Karpas-422 (cell line): ENCODE data around the gene PRR5. TPM values are rescaled to one million over a fixed set of nuclear protein-coding genes. Genes with fewer than 3 reads are reported as not detected.

Source experiments
- DNase-seq: peaks from one replicate; pipeline ENCODE4 v3.0.0-alpha.2; 2015
- H2AFZ ChIP-seq: fragments of 200-600 bp; sonication (generic); 2 replicates; pipeline ENCODE4 v1.6.1; 2014; ENCODE audit warnings: antibody characterized with exemption, low read length, mixed read lengths
- H3K27ac ChIP-seq: fragments of 200-600 bp; sonication (generic); 2 replicates; pipeline ENCODE4 v1.5.1; 2014; ENCODE audit warnings: mild to moderate bottlenecking, low read length, moderate library complexity
- H3K27me3 ChIP-seq: fragments of 200-600 bp; sonication (generic); 2 replicates; pipeline ENCODE4 v1.6.1; 2014; ENCODE audit warnings: low read length, mixed read lengths
- H3K36me3 ChIP-seq: fragments of 200-600 bp; sonication (generic); 2 replicates; pipeline ENCODE4 v1.6.1; 2014; ENCODE audit warnings: low read length, mixed read lengths; ENCODE audit not compliant: insufficient read depth
- H3K4me1 ChIP-seq: fragments of 200-600 bp; sonication (generic); 2 replicates; pipeline ENCODE4 v1.6.1; 2014; ENCODE audit warnings: mild to moderate bottlenecking, low read length, mixed read lengths
- H3K4me2 ChIP-seq: fragments of 200-600 bp; sonication (generic); 2 replicates; pipeline ENCODE4 v1.6.1; 2014; ENCODE audit warnings: low read length, low read depth, mild to moderate bottlenecking; ENCODE audit not compliant: poor library complexity, severe bottlenecking
- H3K4me3 ChIP-seq: fragments of 200-600 bp; sonication (generic); 2 replicates; pipeline ENCODE4 v1.5.1; 2014; ENCODE audit warnings: mild to moderate bottlenecking, antibody characterized with exemption, low read length, mixed read lengths
- H3K79me2 ChIP-seq: fragments of 200-600 bp; sonication (generic); 2 replicates; pipeline ENCODE4 v1.6.1; 2014; ENCODE audit warnings: mild to moderate bottlenecking, low read length, mixed read lengths
- H3K9ac ChIP-seq: fragments of 200-600 bp; sonication (generic); 2 replicates; pipeline ENCODE4 v1.6.0; 2014; ENCODE audit warnings: low read length
- H3K9me2 ChIP-seq: fragments of 200-600 bp; sonication (generic), shearing (Covaris generic); replicated peaks from 2 replicates; pipeline ENCODE4 v1.6.0; 2014; ENCODE audit warnings: mild to moderate bottlenecking, low read length, moderate library complexity; ENCODE audit not compliant: insufficient read depth
- H3K9me3 ChIP-seq: fragments of 300-700, 200-600 bp; sonication (generic); 2 replicates; pipeline ENCODE4 v1.6.1; 2014; ENCODE audit warnings: low read length, mixed read lengths
- H4K20me1 ChIP-seq: fragments of 200-600 bp; sonication (generic); 2 replicates; pipeline ENCODE4 v1.6.1; 2014; ENCODE audit warnings: mild to moderate bottlenecking, antibody characterized with exemption, low read length, low read depth; ENCODE audit not compliant: insufficient read depth
- total RNA-seq: library from RNA; depleted of rRNA; stranded (reverse); fragments of >200 nt; shearing (Covaris generic); gene quantifications from 2 replicates; pipeline ENCODE4 v1.2.3, GENCODE V29; 2014; ENCODE audit warnings: low replicate concordance

PRR5 gene
- total RNA-seq, 1 experiment from 2014 or later, result not detected

- Histone ChIP-seq H2AFZ (no peak overlapping the region), H3K36me3 (no peaks in the 10 kb centered on the region), H3K27ac (no peak overlapping the region), H3K79me2 (no peaks in the 10 kb centered on the region), H3K9ac (no peak overlapping the region), H3K9me3 (no peaks in the 10 kb centered on the region), H3K9me2 (no peaks in the 10 kb centered on the region), H3K4me1 (no peaks in the 10 kb centered on the region), H3K27me3 (no peaks in the 10 kb centered on the region), H4K20me1 (no peaks in the 10 kb centered on the region), H3K4me2 (no peak overlapping the region), H3K4me3 (no peak overlapping the region)
- no peak for DNase-seq
Observed at GRCh38 chr22:44730022-44730393, 28.0 kb downstream of the PRR5 start.

DNA sequence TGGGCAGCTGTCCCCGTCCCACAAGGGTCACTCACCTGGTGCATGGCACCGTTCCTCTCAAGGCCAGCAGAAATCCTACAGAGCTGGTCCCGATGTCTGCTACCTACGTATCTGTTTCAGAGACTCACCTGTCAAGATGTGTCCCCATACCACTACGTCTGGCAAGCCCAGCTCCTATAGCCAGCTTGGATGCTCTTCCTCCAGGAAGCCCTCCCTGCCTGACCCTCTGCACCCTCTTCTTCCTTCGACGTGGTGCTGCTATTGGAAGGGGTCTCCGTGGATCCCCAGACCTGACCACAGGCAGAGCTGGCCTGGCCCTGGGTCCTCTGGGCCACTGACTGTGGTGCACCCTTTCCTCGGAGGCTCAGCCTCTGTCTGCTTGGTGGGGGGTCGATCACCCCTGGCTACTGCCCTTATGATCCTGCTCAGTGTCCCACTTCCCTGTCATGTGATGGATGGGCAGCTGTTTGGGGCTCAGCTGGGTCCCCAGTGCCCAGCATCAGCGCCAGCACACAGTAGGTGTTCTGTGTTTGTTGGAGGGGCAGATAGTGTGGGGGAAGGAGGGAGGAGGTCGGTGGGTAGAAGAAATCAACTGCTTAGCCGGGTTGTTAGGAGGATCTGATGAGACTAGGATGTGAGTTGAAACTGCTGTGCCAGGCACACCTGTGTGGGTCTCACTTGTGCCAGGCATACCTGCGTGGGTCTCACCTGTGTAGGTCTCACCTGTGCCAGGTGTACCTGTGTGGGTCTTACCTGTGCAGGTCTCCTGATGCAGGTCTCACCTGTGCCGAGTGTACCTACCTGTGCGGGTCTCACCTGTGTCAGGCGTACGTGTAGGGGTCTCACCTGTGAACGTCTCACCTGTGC is 28.7 kb downstream of the PRR5 start:
- Histone ChIP-seq H4K20me1 (no peaks in the 10 kb centered on the region), H3K9me2 (no peaks in the 10 kb centered on the region), H3K4me1 (no peaks in the 10 kb centered on the region), H3K4me2 (no peak overlapping the region), H3K27ac (no peak overlapping the region), H3K9me3 (no peaks in the 10 kb centered on the region), H3K4me3 (no peak overlapping the region), H3K79me2 (no peaks in the 10 kb centered on the region), H2AFZ (no peak overlapping the region), H3K27me3 (no peaks in the 10 kb centered on the region), H3K9ac (no peak overlapping the region), H3K36me3 (no peaks in the 10 kb centered on the region)
- no peak for DNase-seq

DNA sequence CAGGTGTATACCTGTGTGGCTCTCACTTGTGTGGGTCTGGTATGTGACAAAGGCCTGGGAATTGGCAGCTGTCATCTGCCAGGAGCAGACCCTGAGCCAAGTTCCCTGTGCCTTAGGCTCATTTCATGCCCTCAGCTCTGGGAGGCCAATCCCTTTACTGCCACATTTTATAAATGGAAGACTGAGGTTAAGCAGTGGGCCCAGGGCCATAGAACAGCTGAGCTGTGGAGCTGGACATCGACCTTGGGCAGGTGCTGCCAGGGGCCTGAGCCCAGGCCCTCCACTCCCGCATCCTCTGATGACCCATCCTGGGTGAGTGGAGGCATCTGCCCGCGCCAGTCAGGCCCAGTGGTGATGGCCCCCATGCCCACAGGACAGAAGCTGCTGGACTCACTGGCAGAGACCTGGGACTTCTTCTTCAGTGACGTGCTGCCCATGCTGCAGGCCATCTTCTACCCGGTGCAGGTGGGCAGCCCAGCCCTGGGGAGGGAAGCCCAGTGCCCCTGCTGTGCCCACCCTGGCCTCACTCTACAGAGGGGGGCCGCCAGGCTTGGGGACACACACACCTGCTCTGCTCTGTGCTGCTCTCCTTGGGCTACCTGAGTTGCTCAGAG is 29.5 kb downstream of the PRR5 start:
- Histone ChIP-seq H3K27me3 (no peaks in the 10 kb centered on the region), H3K9me2 (no peaks in the 10 kb centered on the region), H2AFZ (no peak overlapping the region), H4K20me1 (peaks cover 5% of the 10 kb centered on the region; the same call in 1 of the 2 replicates), H3K4me1 (no peaks in the 10 kb centered on the region), H3K4me2 (no peak overlapping the region), H3K36me3 (no peaks in the 10 kb centered on the region), H3K79me2 (no peaks in the 10 kb centered on the region), H3K9ac (no peak overlapping the region), H3K27ac (no peak overlapping the region), H3K9me3 (no peaks in the 10 kb centered on the region), H3K4me3 (no peak overlapping the region)
- no peak for DNase-seq

DNA sequence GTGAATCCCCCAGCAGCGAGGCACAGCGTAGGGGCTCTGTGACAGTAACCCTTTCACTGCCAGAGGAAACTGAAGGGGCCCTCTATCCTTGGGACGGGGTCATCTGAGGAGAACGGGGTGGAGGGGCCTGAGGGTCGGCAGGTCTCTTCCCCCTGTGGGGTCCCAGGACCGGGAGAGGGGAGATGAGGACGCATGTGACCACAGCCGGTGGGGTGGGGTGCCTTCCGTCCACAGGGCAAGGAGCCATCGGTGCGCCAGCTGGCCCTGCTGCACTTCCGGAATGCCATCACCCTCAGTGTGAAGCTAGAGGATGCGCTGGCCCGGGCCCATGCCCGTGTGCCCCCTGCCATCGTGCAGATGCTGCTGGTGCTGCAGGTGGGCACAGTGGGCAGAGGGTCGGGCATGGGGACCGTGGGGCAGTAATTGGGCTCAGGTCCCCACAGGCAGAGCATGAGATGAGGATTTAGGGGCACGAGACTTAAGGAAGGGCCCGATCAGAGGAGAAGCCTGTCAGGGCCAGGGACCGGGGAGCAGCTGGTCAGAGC is 30.1 kb downstream of the PRR5 start:
- H2AFZ ChIP-seq, result no peak overlapping the region
- H3K4me1 ChIP-seq, result no peaks in the 10 kb centered on the region
- H3K36me3 ChIP-seq, result no peaks in the 10 kb centered on the region
- no peaks in the 10 kb centered on the region for H3K79me2 ChIP-seq
- no peaks in the 10 kb centered on the region for H3K27me3 ChIP-seq
- H3K27ac ChIP-seq, result no peak overlapping the region
- no peak overlapping the region for H3K4me3 ChIP-seq
- no peak overlapping the region for H3K4me2 ChIP-seq
- peaks cover 5% of the 10 kb centered on the region; the same call in 1 of the 2 replicates for H4K20me1 ChIP-seq
- no peak overlapping the region for H3K9ac ChIP-seq
- H3K9me2 ChIP-seq, result no peaks in the 10 kb centered on the region
- H3K9me3 ChIP-seq, result no peaks in the 10 kb centered on the region
- DNase-seq, result no peak

DNA sequence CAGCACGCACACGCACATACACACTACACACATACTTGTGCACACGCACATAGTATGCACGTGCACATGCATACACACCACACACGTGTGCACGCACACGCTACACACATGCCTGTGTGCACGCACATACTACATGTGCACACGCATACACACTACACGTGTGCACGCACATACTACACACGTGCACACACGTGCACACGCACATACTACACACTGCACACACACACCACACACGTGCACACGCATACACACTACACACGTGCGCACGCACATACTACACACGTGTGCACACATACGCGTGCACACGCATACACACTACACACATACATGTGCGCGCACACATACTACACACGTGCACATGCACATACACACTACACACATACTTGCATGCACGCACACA is 30.7 kb downstream of the PRR5 start:
- no peaks in the 10 kb centered on the region for H3K36me3 ChIP-seq
- no peak overlapping the region for H3K9ac ChIP-seq
- no peak overlapping the region for H3K4me3 ChIP-seq
- no peaks in the 10 kb centered on the region for H3K79me2 ChIP-seq
- no peaks in the 10 kb centered on the region for H3K27me3 ChIP-seq
- H3K27ac ChIP-seq, result no peak overlapping the region
- no peak overlapping the region for H3K4me2 ChIP-seq
- H3K9me2 ChIP-seq, result no peaks in the 10 kb centered on the region
- peaks cover 5% of the 10 kb centered on the region; the same call in 1 of the 2 replicates for H4K20me1 ChIP-seq
- no peak overlapping the region for H2AFZ ChIP-seq
- DNase-seq, result no peak
- H3K9me3 ChIP-seq, result no peaks in the 10 kb centered on the region
- H3K4me1 ChIP-seq, result no peaks in the 10 kb centered on the region

DNA sequence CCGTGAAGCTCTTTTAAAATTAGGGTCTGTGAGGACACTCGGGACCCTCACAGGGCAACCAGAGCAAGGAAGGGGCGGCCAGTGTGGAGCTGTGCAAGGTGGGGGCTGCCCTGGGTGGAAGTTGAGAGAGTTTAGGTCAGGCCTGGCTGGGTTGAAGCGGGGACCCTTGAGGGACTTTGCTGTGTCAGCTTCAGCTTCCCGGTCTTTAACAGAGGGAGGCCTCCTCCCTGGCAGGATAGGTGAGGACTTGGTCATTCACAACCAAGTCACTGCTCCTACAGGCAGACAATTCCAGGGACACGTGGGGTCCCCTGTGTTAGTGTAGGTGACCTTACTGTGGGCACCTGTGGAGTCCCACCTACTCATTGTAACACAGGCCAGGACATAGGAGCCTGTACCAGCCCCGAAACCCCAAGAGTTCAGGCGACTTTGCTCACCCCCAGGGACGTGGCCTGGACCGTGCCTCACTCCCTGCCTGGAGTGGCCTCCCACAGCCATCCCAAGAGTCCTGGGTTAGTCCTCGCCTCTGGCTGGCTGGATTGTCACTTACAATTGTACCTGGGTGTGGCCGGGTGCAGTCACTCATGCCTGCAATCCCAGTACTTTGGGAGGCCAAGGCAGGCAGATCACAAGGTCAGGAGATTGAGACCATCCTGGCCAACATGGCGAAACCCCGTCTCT is 31.6 kb downstream of the PRR5 start:
- Histone ChIP-seq H3K9me2 (no peaks in the 10 kb centered on the region), H2AFZ (no peak overlapping the region), H3K4me2 (no peak overlapping the region), H3K4me3 (no peak overlapping the region), H4K20me1 (peaks cover 5% of the 10 kb centered on the region; the same call in 1 of the 2 replicates), H3K4me1 (no peaks in the 10 kb centered on the region), H3K79me2 (no peaks in the 10 kb centered on the region), H3K27me3 (no peaks in the 10 kb centered on the region), H3K9ac (no peak overlapping the region), H3K27ac (no peak overlapping the region), H3K9me3 (no peaks in the 10 kb centered on the region), H3K36me3 (no peaks in the 10 kb centered on the region)
- no peak for DNase-seq

DNA sequence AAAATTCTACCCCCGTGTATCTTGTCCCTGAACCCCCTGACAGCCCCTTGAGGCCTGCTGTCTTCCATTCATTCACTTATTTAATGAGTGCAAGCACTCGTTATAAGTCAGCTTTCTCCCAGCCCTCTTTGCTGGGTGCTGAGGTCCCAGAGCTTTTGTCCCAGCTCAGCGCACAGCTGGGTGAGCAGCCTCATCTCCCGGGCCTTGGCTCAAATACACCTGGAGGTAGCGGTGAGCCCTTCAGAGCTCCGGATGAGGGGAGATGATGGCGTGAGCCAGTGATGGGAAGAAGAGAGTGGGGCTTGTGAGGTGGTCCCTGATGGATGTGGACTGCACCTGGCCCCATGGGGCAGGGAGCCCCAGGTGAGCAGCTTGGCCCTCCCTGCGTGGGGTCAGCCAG is 32.3 kb downstream of the PRR5 start:
- Histone ChIP-seq H3K9ac (no peak overlapping the region), H3K9me3 (no peaks in the 10 kb centered on the region), H3K4me1 (no peaks in the 10 kb centered on the region), H3K27ac (no peak overlapping the region), H4K20me1 (peaks cover 5% of the 10 kb centered on the region; the same call in 1 of the 2 replicates), H3K9me2 (no peaks in the 10 kb centered on the region), H3K27me3 (no peaks in the 10 kb centered on the region), H2AFZ (no peak overlapping the region), H3K79me2 (no peaks in the 10 kb centered on the region), H3K36me3 (no peaks in the 10 kb centered on the region), H3K4me3 (no peak overlapping the region), H3K4me2 (no peak overlapping the region)
- DNase-seq, result no peak
